GM19023 (cell line): ENCODE data around the gene LRGUK.

ENCODE experiments used
- ATAC-seq: cut with Tn5 transposase; IDR thresholded peaks from one replicate; pipeline ENCODE4 v1.9.1; 2021; ENCODE audit warnings: mild to moderate bottlenecking, moderate library complexity; ENCODE audit not compliant: unreplicated experiment

Gene LRGUK

GRCh38 chr7:134126596-134126965 lies 559 bp upstream of the LRGUK start:
- no peak for ATAC-seq

DNA sequence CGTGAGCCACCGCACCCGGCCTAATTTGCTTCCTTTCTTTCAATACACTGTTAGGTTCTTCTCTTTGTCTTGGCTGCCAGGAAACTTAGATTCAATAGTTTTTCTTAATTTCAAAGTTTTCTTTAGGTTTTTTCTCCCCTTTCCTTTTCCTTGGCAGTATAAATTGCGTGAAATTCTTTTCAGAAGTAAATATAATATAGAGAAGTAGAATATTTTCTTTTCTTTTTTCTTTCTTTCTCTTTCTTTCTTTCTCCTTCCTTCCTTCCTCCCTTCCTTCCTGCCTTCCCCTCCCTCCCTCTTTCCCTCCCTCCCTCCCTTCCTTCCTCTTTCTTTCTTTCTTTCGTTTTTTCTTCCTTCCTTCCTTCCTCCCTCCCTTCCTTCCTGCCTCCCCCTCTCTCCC lies 1.7 kb downstream of the LRGUK start:
- no peak for ATAC-seq

GRCh38 chr7:134129856-134130523 lies 2.9 kb downstream of the LRGUK start:
- no peak for ATAC-seq

DNA sequence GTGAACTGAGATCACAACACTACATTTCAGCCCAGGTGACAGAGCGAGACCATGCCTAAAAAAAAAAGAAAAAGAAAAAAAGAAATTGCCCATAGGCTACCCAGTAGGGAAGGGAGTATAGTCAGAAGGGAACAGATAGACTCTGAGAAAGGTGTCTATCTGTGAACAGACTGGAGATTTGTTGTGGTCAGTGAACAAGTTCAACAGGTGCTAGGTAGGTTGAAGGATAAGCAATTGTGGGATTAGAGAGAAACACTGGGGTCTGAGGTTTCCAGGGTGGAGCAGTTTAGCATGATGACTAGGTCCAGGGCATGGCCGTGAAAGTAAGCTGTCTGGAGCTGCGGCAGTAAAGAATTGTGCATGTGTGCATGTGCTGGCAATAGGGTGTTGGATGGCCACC lies 6.9 kb downstream of the LRGUK start:
- no peak for ATAC-seq

DNA sequence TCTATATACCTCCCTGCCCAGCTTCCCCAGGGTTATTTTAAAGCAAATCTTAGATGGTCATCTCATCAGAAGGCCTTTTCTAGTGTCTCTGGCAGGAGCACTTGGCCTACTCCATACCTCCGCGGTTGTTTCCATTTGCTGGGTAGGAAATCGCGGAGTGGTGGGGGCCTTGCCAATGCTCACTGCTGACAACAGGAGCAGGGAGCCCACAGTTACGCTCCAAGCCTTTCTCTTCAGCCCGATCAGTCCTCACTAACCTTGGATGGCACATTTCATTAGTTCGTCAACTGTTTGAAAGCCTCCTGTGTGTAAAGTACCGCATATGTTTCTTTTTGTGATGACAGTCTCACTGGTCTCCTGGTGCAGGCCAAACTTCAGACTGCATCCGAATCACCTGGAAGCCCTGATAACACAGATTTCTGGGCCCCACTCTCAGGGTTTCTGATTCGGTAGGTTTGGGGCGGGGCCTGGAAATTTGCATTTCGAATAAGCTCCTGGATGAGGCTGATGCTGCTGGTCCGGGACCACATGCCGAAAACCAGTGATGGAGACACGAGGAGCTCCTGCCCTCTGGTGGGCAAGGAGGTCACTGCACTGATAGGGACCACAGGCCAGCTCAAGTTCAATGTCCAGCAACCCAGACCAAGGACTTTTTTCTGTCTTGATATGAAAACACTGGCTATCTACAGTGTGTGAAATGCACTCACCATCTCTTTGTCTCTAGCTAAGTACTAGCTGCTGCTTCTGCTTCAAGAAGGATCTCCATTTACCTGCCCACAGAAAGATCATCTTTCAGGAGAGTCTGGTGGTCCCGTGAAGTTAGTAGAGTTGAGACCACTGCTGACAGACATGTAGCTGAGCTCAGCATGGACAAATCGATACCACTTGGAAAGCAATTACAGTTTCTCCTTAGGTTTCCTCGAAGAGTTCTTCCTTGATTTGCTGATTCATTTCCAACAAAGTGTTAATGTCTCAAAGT lies 14.0 kb downstream of the LRGUK start:
- no peak for ATAC-seq

DNA sequence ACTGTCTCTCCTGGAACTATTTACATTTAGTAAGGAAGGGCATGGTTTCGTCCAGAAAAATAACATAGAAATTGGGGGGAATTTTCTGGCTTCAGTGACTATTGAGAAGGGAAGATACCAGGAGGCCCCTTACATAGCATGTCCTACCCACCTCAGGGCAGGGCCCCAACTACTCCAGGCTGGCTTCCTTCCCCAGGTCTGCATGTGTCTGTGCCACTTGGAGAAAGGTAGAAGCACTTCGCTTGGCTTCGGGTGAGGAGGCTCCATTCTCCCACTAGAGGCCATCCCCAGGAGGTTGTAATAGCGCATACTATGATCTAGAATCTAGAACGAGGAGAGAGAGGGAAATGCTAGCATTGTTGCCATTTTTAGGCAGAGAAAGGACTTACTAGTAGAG lies 14.7 kb downstream of the LRGUK start:
- no peak for ATAC-seq

GRCh38 chr7:134153493-134154136 lies 26.5 kb downstream of the LRGUK start:
- ATAC-seq: no peak

- ATAC-seq: no peak
These were observed 27.5 kb downstream of the LRGUK start for GRCh38 chr7:134154581-134155130.

DNA sequence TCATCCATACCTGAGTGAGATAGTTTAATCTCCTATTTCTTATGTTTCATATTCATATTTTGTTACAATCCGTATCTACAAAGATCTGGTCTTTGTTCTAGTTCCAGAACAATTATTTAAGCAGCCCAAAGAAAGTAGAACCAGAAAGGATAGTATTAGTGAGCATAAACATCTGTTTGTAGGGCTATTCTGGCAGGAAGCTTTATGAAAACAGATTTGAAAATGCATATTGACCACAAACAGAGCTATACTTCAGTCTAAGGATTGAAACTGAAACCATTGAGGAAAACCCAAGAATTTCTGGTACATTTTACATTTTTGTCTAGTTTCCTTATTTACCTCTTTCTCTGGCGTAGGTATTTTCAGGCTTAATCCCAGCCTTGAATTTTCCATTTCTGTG lies 28.1 kb downstream of the LRGUK start:
- no peak for ATAC-seq

DNA sequence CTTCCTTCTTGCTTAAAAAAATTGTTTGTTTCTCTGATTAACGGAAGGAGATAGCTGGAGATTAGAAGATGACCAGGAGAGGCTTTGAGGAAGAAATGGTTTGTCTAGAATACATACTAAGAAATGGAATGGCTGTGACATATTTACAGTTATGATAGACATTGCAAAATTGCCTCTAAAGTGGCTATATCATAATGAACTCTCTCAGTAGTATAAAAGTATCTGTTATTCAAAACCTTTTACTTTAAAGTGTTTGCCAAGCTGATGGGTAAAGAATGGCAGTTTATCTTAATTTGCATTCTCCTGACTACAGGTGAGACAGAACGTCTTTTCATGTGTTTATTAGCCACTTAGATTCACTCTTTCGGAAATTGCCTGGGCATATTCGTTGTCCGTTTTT lies 28.7 kb downstream of the LRGUK start:
- no peak for ATAC-seq

GRCh38 chr7:134165252-134165651 lies 38.1 kb downstream of the LRGUK start:
- no peak for ATAC-seq

DNA sequence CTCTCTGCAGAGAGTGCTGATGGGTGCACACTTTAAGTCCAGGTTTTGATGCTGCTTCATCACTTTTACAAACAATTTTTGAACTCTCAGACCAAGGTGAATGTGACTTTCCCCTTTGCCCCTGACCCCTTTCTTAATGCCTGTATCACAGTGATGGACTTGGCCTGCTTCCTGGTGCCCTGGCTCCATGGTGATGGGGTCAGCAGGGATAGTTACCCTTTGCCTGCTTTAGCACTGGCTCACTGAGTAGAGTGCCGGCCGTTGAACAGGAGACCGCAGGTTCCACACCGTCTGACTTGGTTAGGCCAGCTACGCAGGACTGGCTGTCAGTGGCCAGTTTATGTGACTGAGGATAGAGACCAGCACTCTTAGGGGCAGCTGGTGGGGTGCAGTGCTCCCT lies 40.1 kb downstream of the LRGUK start:
- ATAC-seq: no peak

- ATAC-seq: no peak
These were observed 40.7 kb downstream of the LRGUK start for GRCh38 chr7:134167841-134168240.

GRCh38 chr7:134174795-134175261 lies 47.7 kb downstream of the LRGUK start:
- ATAC-seq: peak; percentile 91

- no peak for ATAC-seq
These were observed 48.3 kb downstream of the LRGUK start for GRCh38 chr7:134175334-134176036.

GRCh38 chr7:134176037-134176350 lies 48.9 kb downstream of the LRGUK start:
- ATAC-seq: no peak

- no peak for ATAC-seq
These were observed 52.2 kb downstream of the LRGUK start for GRCh38 chr7:134179036-134180011.

DNA sequence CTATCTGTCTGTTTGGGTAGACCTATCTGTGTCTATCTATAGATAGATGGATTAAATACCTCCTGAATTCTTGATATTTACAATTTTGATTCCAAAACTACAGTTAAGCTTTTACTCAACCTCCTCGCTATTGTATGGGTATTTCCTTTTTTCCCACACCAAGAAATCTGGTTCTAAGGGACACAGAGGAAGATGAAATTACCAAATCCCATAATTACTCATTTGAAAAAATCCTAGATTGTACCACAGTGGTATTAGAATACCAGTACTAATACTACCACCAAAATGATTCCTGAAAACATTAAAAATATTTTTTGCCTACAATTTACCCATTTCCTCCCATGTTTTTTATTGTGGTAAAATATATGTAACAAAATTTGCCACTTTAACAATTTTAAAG lies 53.2 kb downstream of the LRGUK start:
- ATAC-seq: no peak

GRCh38 chr7:134182078-134182477 lies 54.9 kb downstream of the LRGUK start:
- ATAC-seq: no peak

- ATAC-seq: no peak
These were observed 57.6 kb downstream of the LRGUK start for GRCh38 chr7:134184767-134185166.
